Stomach (tissue), 4 donors: ENCODE data around the gene POLR2F.

Experiments used
- EP300 ChIP-seq: sonication (generic); formaldehyde crosslinking; IDR thresholded peaks from one replicate; pipeline ENCODE4 v1.6.1; 2017; ENCODE audit warnings: antibody characterized with exemption
- POLR2A ChIP-seq, 4 donors: fragments of 450-650 bp; IDR thresholded peaks; one replicate each; pipeline ENCODE4 v1.6.1; 2016; ENCODE audit warnings: antibody characterized with exemption in 4 of 4, control low read depth in 2 of 4, mild to moderate bottlenecking in 1 of 4, moderate library complexity in 1 of 4
- POLR2AphosphoS5 ChIP-seq, 3 donors: sonication (generic); formaldehyde crosslinking; IDR thresholded peaks; one replicate each; pipeline ENCODE4 v1.6.1; 2016; ENCODE audit warnings: antibody characterized with exemption in 3 of 3
- TF ChIP-seq, protein P1 (sequence below), 7 experiments: fragments of 450-650 bp in 4 of 7; fragments of 200-600 bp in 3 of 7; sonication (generic) in 3 of 7; IDR thresholded peaks; one replicate each; pipeline ENCODE4 v1.5.1; 2016 to 2019; ENCODE audit warnings: antibody characterized with exemption in 7 of 7, control low read depth in 2 of 7, mild to moderate bottlenecking in 1 of 7

DNA sequence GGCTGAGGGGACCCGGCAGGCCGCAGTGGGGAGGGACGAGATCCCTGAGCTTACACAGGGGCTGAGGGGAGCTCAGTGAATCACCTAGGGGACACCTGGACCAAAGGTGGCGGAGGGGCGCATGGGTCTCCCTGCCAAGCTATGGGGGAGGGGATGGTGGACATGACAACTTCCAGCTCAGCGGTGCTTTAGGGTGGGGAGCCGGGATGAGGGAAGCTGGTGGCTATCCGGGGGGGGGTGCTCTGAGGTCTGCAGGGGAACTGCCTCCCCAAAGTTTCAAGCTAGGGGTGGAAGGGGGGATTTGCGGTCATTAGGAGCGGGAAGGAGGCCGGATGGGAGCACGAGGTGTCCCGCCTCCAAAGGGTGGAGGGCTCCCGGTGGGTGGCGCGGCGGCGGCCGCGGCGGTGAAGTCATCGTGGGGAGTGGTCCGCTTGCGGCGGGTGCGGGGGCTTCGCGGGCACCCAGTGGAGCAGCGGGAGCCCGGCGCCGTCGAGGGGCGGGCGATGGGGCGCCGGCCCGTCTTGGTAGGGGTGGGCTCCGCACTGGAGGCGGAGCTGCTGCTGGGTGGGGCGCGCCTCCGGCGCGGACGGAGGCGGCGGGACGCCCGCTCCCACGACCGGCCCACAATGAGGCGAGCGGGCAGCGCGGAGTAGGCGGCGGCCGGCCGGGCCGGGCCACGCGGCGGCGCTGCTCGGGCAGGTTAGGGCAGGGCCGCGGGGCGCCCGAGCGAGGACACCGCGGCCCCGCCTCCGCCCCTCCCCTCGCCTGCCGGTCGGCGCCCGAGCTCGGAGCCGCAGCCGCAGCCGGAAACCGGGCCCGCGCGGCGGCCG lies 47.8 kb upstream of the POLR2F start, which contains the start of gene MICALL1:
- TF ChIP-seq POLR2A (IDR thresholded peaks at IDR 0.05) (no peak), POLR2AphosphoS5 (IDR thresholded peaks at IDR 0.05) (no peak), EP300 (no peak)
- TF ChIP-seq, protein P1, sequence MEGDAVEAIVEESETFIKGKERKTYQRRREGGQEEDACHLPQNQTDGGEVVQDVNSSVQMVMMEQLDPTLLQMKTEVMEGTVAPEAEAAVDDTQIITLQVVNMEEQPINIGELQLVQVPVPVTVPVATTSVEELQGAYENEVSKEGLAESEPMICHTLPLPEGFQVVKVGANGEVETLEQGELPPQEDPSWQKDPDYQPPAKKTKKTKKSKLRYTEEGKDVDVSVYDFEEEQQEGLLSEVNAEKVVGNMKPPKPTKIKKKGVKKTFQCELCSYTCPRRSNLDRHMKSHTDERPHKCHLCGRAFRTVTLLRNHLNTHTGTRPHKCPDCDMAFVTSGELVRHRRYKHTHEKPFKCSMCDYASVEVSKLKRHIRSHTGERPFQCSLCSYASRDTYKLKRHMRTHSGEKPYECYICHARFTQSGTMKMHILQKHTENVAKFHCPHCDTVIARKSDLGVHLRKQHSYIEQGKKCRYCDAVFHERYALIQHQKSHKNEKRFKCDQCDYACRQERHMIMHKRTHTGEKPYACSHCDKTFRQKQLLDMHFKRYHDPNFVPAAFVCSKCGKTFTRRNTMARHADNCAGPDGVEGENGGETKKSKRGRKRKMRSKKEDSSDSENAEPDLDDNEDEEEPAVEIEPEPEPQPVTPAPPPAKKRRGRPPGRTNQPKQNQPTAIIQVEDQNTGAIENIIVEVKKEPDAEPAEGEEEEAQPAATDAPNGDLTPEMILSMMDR (IDR thresholded peaks at IDR 0.05) = peak in 1 of 7 experiments; percentile 55
